WTC11 (cell line): Measurements from ENCODE around the gene WNT5B. TPM values are rescaled to one million over a fixed set of nuclear protein-coding genes. Genes with fewer than 3 reads are reported as not detected.

Experiments used
- ATAC-seq: fragments of 200-7000 bp; cut with Tn5 transposase; 2 replicates; pipeline ENCODE4 v1.10.0; 2021; ENCODE audit warnings: mild to moderate bottlenecking, moderate library complexity
- CTCF ChIA-PET: fragments of 300-600 bp; sonication (Branson Sonifier 250); formaldehyde crosslinking; loops from one replicate; lab custom pipeline; 2021; ENCODE audit warnings: antibody characterized with exemption; lab: Charles Lee
- POLR2A ChIA-PET: fragments of 350-600 bp; sonication (Branson Sonifier 250); formaldehyde crosslinking; loops from one replicate; lab custom pipeline; 2021; ENCODE audit warnings: antibody characterized with exemption; lab: Charles Lee
- DNase-seq: peaks from one replicate; pipeline ENCODE4 v3.0.0; 2021; ENCODE audit warnings: low spot score
- H3K27ac Mint-ChIP-seq: 2 replicates; pipeline ENCODE4 v1.8.0; 2021; ENCODE audit warnings: mixed read lengths
- H3K27me3 Mint-ChIP-seq: 2 replicates; pipeline ENCODE4 v1.8.0; 2021; ENCODE audit warnings: low read depth, mild to moderate bottlenecking, moderate library complexity, mixed read lengths
- H3K36me3 Mint-ChIP-seq: 2 replicates; pipeline ENCODE4 v1.8.0; 2021; ENCODE audit warnings: mixed read lengths
- H3K4me1 Mint-ChIP-seq: 2 replicates; pipeline ENCODE4 v1.8.0; 2022; ENCODE audit warnings: mixed read lengths
- H3K4me3 Mint-ChIP-seq: 2 replicates; pipeline ENCODE4 v1.8.0; 2021; ENCODE audit warnings: mild to moderate bottlenecking, moderate library complexity, mixed read lengths
- H3K9me3 Mint-ChIP-seq: 2 replicates; pipeline ENCODE4 v1.8.0; 2021; ENCODE audit warnings: mixed read lengths
- ATF1 ChIP-seq: sonication (generic); formaldehyde crosslinking; IDR thresholded peaks from 2 replicates; pipeline ENCODE4 v1.8.1; 2023; ENCODE audit warnings: mild to moderate bottlenecking, moderate library complexity, missing genetic modification reagents
- CREB1 ChIP-seq: sonication (generic); formaldehyde crosslinking; IDR thresholded peaks from 2 replicates; pipeline ENCODE4 v1.8.0; 2023; ENCODE audit warnings: mild to moderate bottlenecking, missing genetic modification reagents
- OVOL2 ChIP-seq: fragments of 250-450 bp; sonication (Bioruptor Pico); IDR thresholded peaks from 2 replicates; pipeline ENCODE4 v1.9.0; 2021; ENCODE audit warnings: mild to moderate bottlenecking, borderline replicate concordance
- RELA ChIP-seq: sonication (generic); formaldehyde crosslinking; IDR thresholded peaks from 2 replicates; pipeline ENCODE4 v1.8.1; 2022; ENCODE audit warnings: missing genetic modification reagents, mild to moderate bottlenecking, borderline replicate concordance
- TCF7 ChIP-seq: sonication (generic); formaldehyde crosslinking; IDR thresholded peaks from 2 replicates; pipeline ENCODE4 v1.8.0; 2022; ENCODE audit warnings: mild to moderate bottlenecking, low read depth, missing genetic modification reagents, moderate library complexity
- TEAD4 ChIP-seq: sonication (generic); formaldehyde crosslinking; IDR thresholded peaks from 2 replicates; pipeline ENCODE4 v1.8.0; 2022; ENCODE audit warnings: mild to moderate bottlenecking, missing genetic modification reagents
- total RNA-seq: library from RNA; stranded (reverse); gene quantifications from 3 replicates; pipeline ENCODE4 v1.2.3, GENCODE V29; 2021
- TF ChIP-seq, protein P1 (sequence below): fragments of 250-450 bp; sonication (Bioruptor Pico); IDR thresholded peaks from 2 replicates; pipeline ENCODE4 v1.8.0; 2021; ENCODE audit warnings: mild to moderate bottlenecking
- TF ChIP-seq, protein P2 (sequence below): sonication (generic); formaldehyde crosslinking; IDR thresholded peaks from 2 replicates; pipeline ENCODE4 v1.8.0; 2022; ENCODE audit warnings: mild to moderate bottlenecking, missing genetic modification reagents
- TF ChIP-seq, protein P3 (sequence below): fragments of 250-450 bp; sonication (Bioruptor Pico); IDR thresholded peaks from 2 replicates; pipeline ENCODE4 v1.9.0; 2021; ENCODE audit warnings: mild to moderate bottlenecking, borderline replicate concordance
- TF ChIP-seq, protein P4 (sequence below): sonication (generic); formaldehyde crosslinking; IDR thresholded peaks from 2 replicates; pipeline ENCODE4 v1.8.1; 2023; ENCODE audit warnings: mild to moderate bottlenecking, missing genetic modification reagents, moderate library complexity
- TF ChIP-seq, protein P5 (sequence below): sonication (generic); formaldehyde crosslinking; IDR thresholded peaks from 2 replicates; pipeline ENCODE4 v1.8.1; 2023; ENCODE audit warnings: mild to moderate bottlenecking, missing genetic modification reagents, moderate library complexity
- TF ChIP-seq, protein P6 (sequence below): sonication (generic); formaldehyde crosslinking; IDR thresholded peaks from 2 replicates; pipeline ENCODE4 v1.8.1; 2022; ENCODE audit warnings: low read depth, mild to moderate bottlenecking, moderate library complexity, missing genetic modification reagents, borderline replicate concordance
- TF ChIP-seq, protein P7 (sequence below): sonication (generic); formaldehyde crosslinking; IDR thresholded peaks from 2 replicates; pipeline ENCODE4 v1.8.1; 2022; ENCODE audit warnings: mild to moderate bottlenecking, moderate library complexity, missing genetic modification reagents
- TF ChIP-seq, protein P8 (sequence below): sonication (generic); formaldehyde crosslinking; IDR thresholded peaks from 2 replicates; pipeline ENCODE4 v1.8.0; 2023; ENCODE audit warnings: missing genetic modification reagents, mild to moderate bottlenecking, borderline replicate concordance

The WNT5B gene
- total RNA-seq, 1 experiment from 2014 or later = 4.5 TPM

DNA sequence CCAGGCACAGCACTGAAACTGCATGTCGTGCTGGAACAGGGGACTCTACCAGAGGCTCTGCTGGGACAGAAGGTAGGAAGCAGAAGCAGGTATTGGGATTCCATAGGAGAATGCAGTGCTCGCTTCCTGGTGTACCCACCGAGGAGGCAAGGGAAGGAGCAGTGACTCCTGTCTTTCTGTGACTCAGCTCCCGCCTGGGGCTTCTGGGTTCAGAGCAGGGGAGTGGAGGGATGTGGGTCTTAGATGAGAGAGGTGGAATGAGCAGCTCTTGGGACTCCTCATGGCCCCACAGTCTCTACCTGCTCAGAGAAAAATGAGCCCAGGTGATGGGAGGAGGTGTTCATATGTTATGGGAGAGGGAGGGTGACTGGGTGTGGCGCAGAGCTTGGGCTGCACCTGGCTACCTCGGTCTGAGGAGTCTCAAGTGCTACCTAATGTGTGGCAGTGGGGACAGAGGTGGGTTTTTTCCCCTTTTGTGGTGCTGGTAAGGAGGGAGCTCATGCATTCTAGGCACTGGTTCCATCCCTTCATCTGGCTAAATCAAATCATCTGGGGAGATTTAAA lies 26.3 kb downstream of the WNT5B start:
- Mint-ChIP-seq H3K4me3 (no peak overlapping the region), H3K9me3 (no peaks in the 10 kb centered on the region), H3K27me3 (peaks cover 21% of the 10 kb centered on the region), H3K4me1 (peaks cover 11% of the 10 kb centered on the region), H3K36me3 (no peaks in the 10 kb centered on the region), H3K27ac (no peak overlapping the region)
- ATAC-seq (0 out of 2 replicates have a peak, but pooled peaks have one; percentile 15), DNase-seq (no peak)
- ChIA-PET POLR2A (interaction anchor here (0.5 to 0.6 kb wide), 2 partner anchors 146 to 356 kb away, joined by 3 to 4 read pairs; no protein-coding TSS in a partner anchor), CTCF (interaction anchor here (1.3 to 4.9 kb wide), 5 partner anchors 21 to 285 kb away, joined by 4 to 154 read pairs (median 8); partner anchors contain the start of gene ADIPOR2)
- TF ChIP-seq, protein P1, sequence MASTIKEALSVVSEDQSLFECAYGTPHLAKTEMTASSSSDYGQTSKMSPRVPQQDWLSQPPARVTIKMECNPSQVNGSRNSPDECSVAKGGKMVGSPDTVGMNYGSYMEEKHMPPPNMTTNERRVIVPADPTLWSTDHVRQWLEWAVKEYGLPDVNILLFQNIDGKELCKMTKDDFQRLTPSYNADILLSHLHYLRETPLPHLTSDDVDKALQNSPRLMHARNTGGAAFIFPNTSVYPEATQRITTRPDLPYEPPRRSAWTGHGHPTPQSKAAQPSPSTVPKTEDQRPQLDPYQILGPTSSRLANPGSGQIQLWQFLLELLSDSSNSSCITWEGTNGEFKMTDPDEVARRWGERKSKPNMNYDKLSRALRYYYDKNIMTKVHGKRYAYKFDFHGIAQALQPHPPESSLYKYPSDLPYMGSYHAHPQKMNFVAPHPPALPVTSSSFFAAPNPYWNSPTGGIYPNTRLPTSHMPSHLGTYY (CRISPR knock-in tag) = no peak
- TF ChIP-seq, protein P2, sequence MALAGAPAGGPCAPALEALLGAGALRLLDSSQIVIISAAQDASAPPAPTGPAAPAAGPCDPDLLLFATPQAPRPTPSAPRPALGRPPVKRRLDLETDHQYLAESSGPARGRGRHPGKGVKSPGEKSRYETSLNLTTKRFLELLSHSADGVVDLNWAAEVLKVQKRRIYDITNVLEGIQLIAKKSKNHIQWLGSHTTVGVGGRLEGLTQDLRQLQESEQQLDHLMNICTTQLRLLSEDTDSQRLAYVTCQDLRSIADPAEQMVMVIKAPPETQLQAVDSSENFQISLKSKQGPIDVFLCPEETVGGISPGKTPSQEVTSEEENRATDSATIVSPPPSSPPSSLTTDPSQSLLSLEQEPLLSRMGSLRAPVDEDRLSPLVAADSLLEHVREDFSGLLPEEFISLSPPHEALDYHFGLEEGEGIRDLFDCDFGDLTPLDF (CRISPR knock-in tag) = no peak
- TF ChIP-seq, protein P3, sequence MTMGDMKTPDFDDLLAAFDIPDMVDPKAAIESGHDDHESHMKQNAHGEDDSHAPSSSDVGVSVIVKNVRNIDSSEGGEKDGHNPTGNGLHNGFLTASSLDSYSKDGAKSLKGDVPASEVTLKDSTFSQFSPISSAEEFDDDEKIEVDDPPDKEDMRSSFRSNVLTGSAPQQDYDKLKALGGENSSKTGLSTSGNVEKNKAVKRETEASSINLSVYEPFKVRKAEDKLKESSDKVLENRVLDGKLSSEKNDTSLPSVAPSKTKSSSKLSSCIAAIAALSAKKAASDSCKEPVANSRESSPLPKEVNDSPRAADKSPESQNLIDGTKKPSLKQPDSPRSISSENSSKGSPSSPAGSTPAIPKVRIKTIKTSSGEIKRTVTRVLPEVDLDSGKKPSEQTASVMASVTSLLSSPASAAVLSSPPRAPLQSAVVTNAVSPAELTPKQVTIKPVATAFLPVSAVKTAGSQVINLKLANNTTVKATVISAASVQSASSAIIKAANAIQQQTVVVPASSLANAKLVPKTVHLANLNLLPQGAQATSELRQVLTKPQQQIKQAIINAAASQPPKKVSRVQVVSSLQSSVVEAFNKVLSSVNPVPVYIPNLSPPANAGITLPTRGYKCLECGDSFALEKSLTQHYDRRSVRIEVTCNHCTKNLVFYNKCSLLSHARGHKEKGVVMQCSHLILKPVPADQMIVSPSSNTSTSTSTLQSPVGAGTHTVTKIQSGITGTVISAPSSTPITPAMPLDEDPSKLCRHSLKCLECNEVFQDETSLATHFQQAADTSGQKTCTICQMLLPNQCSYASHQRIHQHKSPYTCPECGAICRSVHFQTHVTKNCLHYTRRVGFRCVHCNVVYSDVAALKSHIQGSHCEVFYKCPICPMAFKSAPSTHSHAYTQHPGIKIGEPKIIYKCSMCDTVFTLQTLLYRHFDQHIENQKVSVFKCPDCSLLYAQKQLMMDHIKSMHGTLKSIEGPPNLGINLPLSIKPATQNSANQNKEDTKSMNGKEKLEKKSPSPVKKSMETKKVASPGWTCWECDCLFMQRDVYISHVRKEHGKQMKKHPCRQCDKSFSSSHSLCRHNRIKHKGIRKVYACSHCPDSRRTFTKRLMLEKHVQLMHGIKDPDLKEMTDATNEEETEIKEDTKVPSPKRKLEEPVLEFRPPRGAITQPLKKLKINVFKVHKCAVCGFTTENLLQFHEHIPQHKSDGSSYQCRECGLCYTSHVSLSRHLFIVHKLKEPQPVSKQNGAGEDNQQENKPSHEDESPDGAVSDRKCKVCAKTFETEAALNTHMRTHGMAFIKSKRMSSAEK (CRISPR knock-in tag) = no peak
- no peak for TF ChIP-seq TEAD4 (CRISPR knock-in tag)
- no peak for TF ChIP-seq TCF7 (CRISPR knock-in tag)
- TF ChIP-seq, protein P4, sequence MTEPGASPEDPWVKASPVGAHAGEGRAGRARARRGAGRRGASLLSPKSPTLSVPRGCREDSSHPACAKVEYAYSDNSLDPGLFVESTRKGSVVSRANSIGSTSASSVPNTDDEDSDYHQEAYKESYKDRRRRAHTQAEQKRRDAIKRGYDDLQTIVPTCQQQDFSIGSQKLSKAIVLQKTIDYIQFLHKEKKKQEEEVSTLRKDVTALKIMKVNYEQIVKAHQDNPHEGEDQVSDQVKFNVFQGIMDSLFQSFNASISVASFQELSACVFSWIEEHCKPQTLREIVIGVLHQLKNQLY (CRISPR knock-in tag) = no peak
- TF ChIP-seq, protein P5, sequence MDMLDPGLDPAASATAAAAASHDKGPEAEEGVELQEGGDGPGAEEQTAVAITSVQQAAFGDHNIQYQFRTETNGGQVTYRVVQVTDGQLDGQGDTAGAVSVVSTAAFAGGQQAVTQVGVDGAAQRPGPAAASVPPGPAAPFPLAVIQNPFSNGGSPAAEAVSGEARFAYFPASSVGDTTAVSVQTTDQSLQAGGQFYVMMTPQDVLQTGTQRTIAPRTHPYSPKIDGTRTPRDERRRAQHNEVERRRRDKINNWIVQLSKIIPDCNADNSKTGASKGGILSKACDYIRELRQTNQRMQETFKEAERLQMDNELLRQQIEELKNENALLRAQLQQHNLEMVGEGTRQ = no peak
- TF ChIP-seq OVOL2 (CRISPR knock-in tag) = no peak
- TF ChIP-seq, protein P6, sequence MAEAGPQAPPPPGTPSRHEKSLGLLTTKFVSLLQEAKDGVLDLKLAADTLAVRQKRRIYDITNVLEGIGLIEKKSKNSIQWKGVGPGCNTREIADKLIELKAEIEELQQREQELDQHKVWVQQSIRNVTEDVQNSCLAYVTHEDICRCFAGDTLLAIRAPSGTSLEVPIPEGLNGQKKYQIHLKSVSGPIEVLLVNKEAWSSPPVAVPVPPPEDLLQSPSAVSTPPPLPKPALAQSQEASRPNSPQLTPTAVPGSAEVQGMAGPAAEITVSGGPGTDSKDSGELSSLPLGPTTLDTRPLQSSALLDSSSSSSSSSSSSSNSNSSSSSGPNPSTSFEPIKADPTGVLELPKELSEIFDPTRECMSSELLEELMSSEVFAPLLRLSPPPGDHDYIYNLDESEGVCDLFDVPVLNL = no peak
- TF ChIP-seq CREB1 (CRISPR knock-in tag) = no peak
- TF ChIP-seq, protein P7, sequence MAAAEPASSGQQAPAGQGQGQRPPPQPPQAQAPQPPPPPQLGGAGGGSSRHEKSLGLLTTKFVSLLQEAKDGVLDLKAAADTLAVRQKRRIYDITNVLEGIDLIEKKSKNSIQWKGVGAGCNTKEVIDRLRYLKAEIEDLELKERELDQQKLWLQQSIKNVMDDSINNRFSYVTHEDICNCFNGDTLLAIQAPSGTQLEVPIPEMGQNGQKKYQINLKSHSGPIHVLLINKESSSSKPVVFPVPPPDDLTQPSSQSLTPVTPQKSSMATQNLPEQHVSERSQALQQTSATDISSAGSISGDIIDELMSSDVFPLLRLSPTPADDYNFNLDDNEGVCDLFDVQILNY (CRISPR knock-in tag) = no peak
- TF ChIP-seq RELA (CRISPR knock-in tag) = no peak
- no peak for TF ChIP-seq ATF1 (CRISPR knock-in tag)
- TF ChIP-seq, protein P8, sequence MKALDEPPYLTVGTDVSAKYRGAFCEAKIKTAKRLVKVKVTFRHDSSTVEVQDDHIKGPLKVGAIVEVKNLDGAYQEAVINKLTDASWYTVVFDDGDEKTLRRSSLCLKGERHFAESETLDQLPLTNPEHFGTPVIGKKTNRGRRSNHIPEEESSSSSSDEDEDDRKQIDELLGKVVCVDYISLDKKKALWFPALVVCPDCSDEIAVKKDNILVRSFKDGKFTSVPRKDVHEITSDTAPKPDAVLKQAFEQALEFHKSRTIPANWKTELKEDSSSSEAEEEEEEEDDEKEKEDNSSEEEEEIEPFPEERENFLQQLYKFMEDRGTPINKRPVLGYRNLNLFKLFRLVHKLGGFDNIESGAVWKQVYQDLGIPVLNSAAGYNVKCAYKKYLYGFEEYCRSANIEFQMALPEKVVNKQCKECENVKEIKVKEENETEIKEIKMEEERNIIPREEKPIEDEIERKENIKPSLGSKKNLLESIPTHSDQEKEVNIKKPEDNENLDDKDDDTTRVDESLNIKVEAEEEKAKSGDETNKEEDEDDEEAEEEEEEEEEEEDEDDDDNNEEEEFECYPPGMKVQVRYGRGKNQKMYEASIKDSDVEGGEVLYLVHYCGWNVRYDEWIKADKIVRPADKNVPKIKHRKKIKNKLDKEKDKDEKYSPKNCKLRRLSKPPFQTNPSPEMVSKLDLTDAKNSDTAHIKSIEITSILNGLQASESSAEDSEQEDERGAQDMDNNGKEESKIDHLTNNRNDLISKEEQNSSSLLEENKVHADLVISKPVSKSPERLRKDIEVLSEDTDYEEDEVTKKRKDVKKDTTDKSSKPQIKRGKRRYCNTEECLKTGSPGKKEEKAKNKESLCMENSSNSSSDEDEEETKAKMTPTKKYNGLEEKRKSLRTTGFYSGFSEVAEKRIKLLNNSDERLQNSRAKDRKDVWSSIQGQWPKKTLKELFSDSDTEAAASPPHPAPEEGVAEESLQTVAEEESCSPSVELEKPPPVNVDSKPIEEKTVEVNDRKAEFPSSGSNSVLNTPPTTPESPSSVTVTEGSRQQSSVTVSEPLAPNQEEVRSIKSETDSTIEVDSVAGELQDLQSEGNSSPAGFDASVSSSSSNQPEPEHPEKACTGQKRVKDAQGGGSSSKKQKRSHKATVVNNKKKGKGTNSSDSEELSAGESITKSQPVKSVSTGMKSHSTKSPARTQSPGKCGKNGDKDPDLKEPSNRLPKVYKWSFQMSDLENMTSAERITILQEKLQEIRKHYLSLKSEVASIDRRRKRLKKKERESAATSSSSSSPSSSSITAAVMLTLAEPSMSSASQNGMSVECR = no peak
